ENCODE results near the gene NUP153.

NUP153 gene

GRCh38 chr6:17729223-17730077 is 22.7 kb upstream of the NUP153 start:
- no peaks in the 10 kb centered on the region for H3K79me2 ChIP-seq (ENCODE audit: control insufficient read depth, insufficient read depth, low read length, unreplicated experiment)
- H3K4me3 ChIP-seq (ENCODE audit: low read depth, low read length), result no peak overlapping the region
- H3K4me1 ChIP-seq (ENCODE audit: control insufficient read depth, insufficient read depth, low read length, unreplicated experiment), result no peaks in the 10 kb centered on the region
- H3K27me3 ChIP-seq (ENCODE audit: insufficient read depth, low read length), result no peaks in the 10 kb centered on the region
- H3K36me3 ChIP-seq (ENCODE audit: insufficient read depth, low read length), result no peaks in the 10 kb centered on the region
- no peak overlapping the region for H2AFZ ChIP-seq (ENCODE audit: low read length, unreplicated experiment)
- no peak overlapping the region for H3K27ac ChIP-seq (ENCODE audit: low read depth, low read length)

GRCh38 chr6:17728551-17729222 is 22.0 kb upstream of the NUP153 start:
- Histone ChIP-seq H3K4me3 (ENCODE audit: low read depth, low read length) (no peak overlapping the region), H3K27ac (ENCODE audit: low read depth, low read length) (no peak overlapping the region), H3K36me3 (ENCODE audit: insufficient read depth, low read length) (no peaks in the 10 kb centered on the region), H2AFZ (ENCODE audit: low read length, unreplicated experiment) (no peak overlapping the region), H3K27me3 (ENCODE audit: insufficient read depth, low read length) (no peaks in the 10 kb centered on the region), H3K79me2 (ENCODE audit: control insufficient read depth, insufficient read depth, low read length, unreplicated experiment) (no peaks in the 10 kb centered on the region), H3K4me1 (ENCODE audit: control insufficient read depth, insufficient read depth, low read length, unreplicated experiment) (no peaks in the 10 kb centered on the region)

GRCh38 chr6:17725083-17725482 is 18.4 kb upstream of the NUP153 start:
- no peaks in the 10 kb centered on the region for H3K27me3 ChIP-seq (ENCODE audit: insufficient read depth, low read length)
- no peak overlapping the region for H3K4me3 ChIP-seq (ENCODE audit: low read depth, low read length)
- H3K36me3 ChIP-seq (ENCODE audit: insufficient read depth, low read length), result no peaks in the 10 kb centered on the region
- peak overlapping the region; percentile 34 for H2AFZ ChIP-seq (ENCODE audit: low read length, unreplicated experiment)
- H3K27ac ChIP-seq (ENCODE audit: low read depth, low read length), result no peak overlapping the region
- no peaks in the 10 kb centered on the region for H3K4me1 ChIP-seq (ENCODE audit: control insufficient read depth, insufficient read depth, low read length, unreplicated experiment)
- no peaks in the 10 kb centered on the region for H3K79me2 ChIP-seq (ENCODE audit: control insufficient read depth, insufficient read depth, low read length, unreplicated experiment)

GRCh38 chr6:17724341-17724740 is 17.6 kb upstream of the NUP153 start:
- H3K27ac ChIP-seq (ENCODE audit: low read depth, low read length), result no peak overlapping the region
- H3K79me2 ChIP-seq (ENCODE audit: control insufficient read depth, insufficient read depth, low read length, unreplicated experiment), result no peaks in the 10 kb centered on the region
- H3K4me3 ChIP-seq (ENCODE audit: low read depth, low read length), result no peak overlapping the region
- H3K4me1 ChIP-seq (ENCODE audit: control insufficient read depth, insufficient read depth, low read length, unreplicated experiment), result no peaks in the 10 kb centered on the region
- no peaks in the 10 kb centered on the region for H3K36me3 ChIP-seq (ENCODE audit: insufficient read depth, low read length)
- H2AFZ ChIP-seq (ENCODE audit: low read length, unreplicated experiment), result no peak overlapping the region
- H3K27me3 ChIP-seq (ENCODE audit: insufficient read depth, low read length), result no peaks in the 10 kb centered on the region

- no peak overlapping the region for H3K27ac ChIP-seq (ENCODE audit: low read depth, low read length)
- no peak overlapping the region for H3K4me3 ChIP-seq (ENCODE audit: low read depth, low read length)
- no peaks in the 10 kb centered on the region for H3K27me3 ChIP-seq (ENCODE audit: insufficient read depth, low read length)
- H2AFZ ChIP-seq (ENCODE audit: low read length, unreplicated experiment), result no peak overlapping the region
- H3K79me2 ChIP-seq (ENCODE audit: control insufficient read depth, insufficient read depth, low read length, unreplicated experiment), result no peaks in the 10 kb centered on the region
- H3K36me3 ChIP-seq (ENCODE audit: insufficient read depth, low read length), result no peaks in the 10 kb centered on the region
- no peaks in the 10 kb centered on the region for H3K4me1 ChIP-seq (ENCODE audit: control insufficient read depth, insufficient read depth, low read length, unreplicated experiment)
These were observed 14.9 kb upstream of the NUP153 start for GRCh38 chr6:17721671-17722070.

GRCh38 chr6:17719323-17720041 is 12.8 kb upstream of the NUP153 start:
- no peak overlapping the region for H2AFZ ChIP-seq (ENCODE audit: low read length, unreplicated experiment)
- H3K4me1 ChIP-seq (ENCODE audit: control insufficient read depth, insufficient read depth, low read length, unreplicated experiment), result peaks cover 18% of the 10 kb centered on the region
- no peak overlapping the region for H3K4me3 ChIP-seq (ENCODE audit: low read depth, low read length)
- no peaks in the 10 kb centered on the region for H3K27me3 ChIP-seq (ENCODE audit: insufficient read depth, low read length)
- H3K36me3 ChIP-seq (ENCODE audit: insufficient read depth, low read length), result no peaks in the 10 kb centered on the region
- no peaks in the 10 kb centered on the region for H3K79me2 ChIP-seq (ENCODE audit: control insufficient read depth, insufficient read depth, low read length, unreplicated experiment)
- H3K27ac ChIP-seq (ENCODE audit: low read depth, low read length), result no peak overlapping the region

- Histone ChIP-seq H3K4me3 (ENCODE audit: low read depth, low read length) (no peak overlapping the region), H3K36me3 (ENCODE audit: insufficient read depth, low read length) (no peaks in the 10 kb centered on the region), H3K27ac (ENCODE audit: low read depth, low read length) (no peak overlapping the region), H3K27me3 (ENCODE audit: insufficient read depth, low read length) (no peaks in the 10 kb centered on the region), H3K79me2 (ENCODE audit: control insufficient read depth, insufficient read depth, low read length, unreplicated experiment) (no peaks in the 10 kb centered on the region), H2AFZ (ENCODE audit: low read length, unreplicated experiment) (peak overlapping the region; percentile 3), H3K4me1 (ENCODE audit: control insufficient read depth, insufficient read depth, low read length, unreplicated experiment) (peaks cover 24% of the 10 kb centered on the region)
These were observed 9.5 kb upstream of the NUP153 start for GRCh38 chr6:17716221-17716620.

GRCh38 chr6:17714879-17715851 is 8.4 kb upstream of the NUP153 start:
- Histone ChIP-seq H3K79me2 (ENCODE audit: control insufficient read depth, insufficient read depth, low read length, unreplicated experiment) (no peaks in the 10 kb centered on the region), H3K27me3 (ENCODE audit: insufficient read depth, low read length) (no peaks in the 10 kb centered on the region), H3K36me3 (ENCODE audit: insufficient read depth, low read length) (no peaks in the 10 kb centered on the region), H3K27ac (ENCODE audit: low read depth, low read length) (peak overlapping the region; percentile 58), H3K4me3 (ENCODE audit: low read depth, low read length) (peak overlapping the region; percentile 16; the same call in 1 of the 2 replicates), H2AFZ (ENCODE audit: low read length, unreplicated experiment) (peak overlapping the region; percentile 70), H3K4me1 (ENCODE audit: control insufficient read depth, insufficient read depth, low read length, unreplicated experiment) (peaks cover 31% of the 10 kb centered on the region)

- H3K79me2 ChIP-seq (ENCODE audit: control insufficient read depth, insufficient read depth, low read length, unreplicated experiment), result no peaks in the 10 kb centered on the region
- peak overlapping the region; percentile 58; the same call in 1 of the 2 replicates for H3K27ac ChIP-seq (ENCODE audit: low read depth, low read length)
These were observed 7.5 kb upstream of the NUP153 start for GRCh38 chr6:17714177-17714576.

GRCh38 chr6:17712576-17712975 is 5.9 kb upstream of the NUP153 start:
- H3K4me3 ChIP-seq (ENCODE audit: low read depth, low read length), result no peak overlapping the region
- no peak overlapping the region for H2AFZ ChIP-seq (ENCODE audit: low read length, unreplicated experiment)
- H3K27me3 ChIP-seq (ENCODE audit: insufficient read depth, low read length), result no peaks in the 10 kb centered on the region
- no peaks in the 10 kb centered on the region for H3K36me3 ChIP-seq (ENCODE audit: insufficient read depth, low read length)
- no peaks in the 10 kb centered on the region for H3K79me2 ChIP-seq (ENCODE audit: control insufficient read depth, insufficient read depth, low read length, unreplicated experiment)
- H3K27ac ChIP-seq (ENCODE audit: low read depth, low read length), result no peak overlapping the region
- H3K4me1 ChIP-seq (ENCODE audit: control insufficient read depth, insufficient read depth, low read length, unreplicated experiment), result peaks cover 35% of the 10 kb centered on the region

More at GRCh38 chr6:17714177-17714576, 7.5 kb upstream of the NUP153 start:
- Histone ChIP-seq H3K4me3 (ENCODE audit: low read depth, low read length) (peak overlapping the region; percentile 16; the same call in 1 of the 2 replicates), H2AFZ (ENCODE audit: low read length, unreplicated experiment) (peak overlapping the region; percentile 42), H3K4me1 (ENCODE audit: control insufficient read depth, insufficient read depth, low read length, unreplicated experiment) (peaks cover 34% of the 10 kb centered on the region), H3K36me3 (ENCODE audit: insufficient read depth, low read length) (no peaks in the 10 kb centered on the region), H3K27me3 (ENCODE audit: insufficient read depth, low read length) (no peaks in the 10 kb centered on the region)

Data from ACC112 (cell line).